H1 (cell line): ENCODE results near the gene SLC35F6. TPM values are rescaled to one million over a fixed set of nuclear protein-coding genes. Genes with fewer than 3 reads are reported as not detected.

ENCODE experiments used
- CTCF ChIA-PET: fragments of 300-600 bp; sonication (Branson Sonifier 250); formaldehyde crosslinking; loops from one replicate; lab custom pipeline; 2021; ENCODE audit not compliant: partially characterized antibody; lab: Charles Lee
- POLR2A ChIA-PET: fragments of 300-600 bp; sonication (Branson Sonifier 250); formaldehyde crosslinking; loops from one replicate; lab custom pipeline; 2021; ENCODE audit warnings: inconsistent platforms; ENCODE audit not compliant: partially characterized antibody; lab: Charles Lee
- DNase-seq, 2 experiments: peaks; one replicate each; pipeline versions ENCODE4 v3.0.0 to v3.0.0-alpha.2; 2010 to 2022; ENCODE audit warnings: low spot score in 2 of 2, low read depth in 1 of 2, mixed read lengths in 1 of 2
- FAIRE-seq: peaks from 2 replicates; lab custom pipeline; 2011; peaks lifted over from hg19 to GRCh38; lab: Jason Lieb, UNC
- H2AFZ ChIP-seq: 2 replicates; pipeline ENCODE4 v1.8.1; 2012; ENCODE audit warnings: low read length, inconsistent platforms
- H2AK5ac ChIP-seq: 2 replicates; pipeline ENCODE4 v1.6.1; 2013; ENCODE audit warnings: low read depth, low read length
- H2BK120ac ChIP-seq: replicated peaks from 2 replicates; pipeline ENCODE3; 2013; ENCODE audit warnings: low read depth, low read length, inconsistent platforms
- H2BK12ac ChIP-seq: 2 replicates; pipeline ENCODE4 v1.6.1; 2013; ENCODE audit warnings: low read depth, low read length
- H2BK15ac ChIP-seq: 2 replicates; pipeline ENCODE4 v1.6.1; 2013; ENCODE audit warnings: low read length
- H2BK20ac ChIP-seq: 2 replicates; pipeline ENCODE4 v1.6.1; 2013; ENCODE audit warnings: low read length
- H2BK5ac ChIP-seq: 2 replicates; pipeline ENCODE4 v1.6.1; 2013; ENCODE audit warnings: low read depth, low read length
- H3K14ac ChIP-seq: 2 replicates; pipeline ENCODE4 v1.6.1; 2013; ENCODE audit warnings: inconsistent platforms; ENCODE audit not compliant: insufficient read length
- H3K18ac ChIP-seq: 2 replicates; pipeline ENCODE4 v1.6.1; 2013; ENCODE audit warnings: low read length; ENCODE audit errors: extremely low read depth
- H3K23ac ChIP-seq: 2 replicates; pipeline ENCODE4 v1.6.1; 2013; ENCODE audit warnings: inconsistent platforms; ENCODE audit not compliant: insufficient read length
- H3K23me2 ChIP-seq: 2 replicates; pipeline ENCODE4 v1.6.1; 2013; ENCODE audit warnings: low read depth, low read length
- H3K27ac ChIP-seq: 2 replicates; pipeline ENCODE4 v1.6.1; 2011; ENCODE audit warnings: low read depth, low read length, inconsistent platforms
- H3K27me3 ChIP-seq, 4 experiments: replicated peaks in 1 of 4; 1 replicate in 1 of 4; 2 replicates in 3 of 4; pipeline versions ENCODE4 v1.6.1 to v1.8.1; 2011 to 2013; ENCODE audit warnings: low read length in 3 of 4, mild to moderate bottlenecking in 3 of 4, inconsistent platforms in 2 of 4, mixed read lengths in 2 of 4, moderate library complexity in 1 of 4; ENCODE audit not compliant: control insufficient read depth in 3 of 4, insufficient read depth in 3 of 4; ENCODE audit errors: extremely low read depth in 1 of 4
- H3K36me3 ChIP-seq, 4 experiments: 2 replicates each; pipeline versions ENCODE4 v1.6.1 to v1.8.1; 2011 to 2013; ENCODE audit warnings: mild to moderate bottlenecking in 4 of 4, low read length in 3 of 4, moderate library complexity in 2 of 4, control low read depth in 1 of 4, inconsistent platforms in 1 of 4; ENCODE audit not compliant: insufficient read depth in 4 of 4, control insufficient read depth in 2 of 4
- H3K4ac ChIP-seq: replicated peaks from 2 replicates; pipeline ENCODE3; 2013; ENCODE audit warnings: low read length, low read depth, mixed read lengths, inconsistent platforms; ENCODE audit not compliant: insufficient read length
- H3K4me1 ChIP-seq, 4 experiments: replicated peaks in 1 of 4; 1 replicate in 1 of 4; 2 replicates in 3 of 4; pipeline versions ENCODE4 v1.6.1 to v1.8.1; 2011 to 2013; ENCODE audit warnings: low read length in 3 of 4, inconsistent platforms in 2 of 4, mixed read lengths in 1 of 4; ENCODE audit not compliant: insufficient read depth in 4 of 4, control insufficient read depth in 3 of 4
- H3K4me2 ChIP-seq, 2 experiments: 2 replicates each; pipeline versions ENCODE4 v1.6.1 to v1.8.1; 2011 to 2013; ENCODE audit warnings: low read depth in 2 of 2, low read length in 2 of 2, control low read depth in 1 of 2, inconsistent platforms in 1 of 2, mild to moderate bottlenecking in 1 of 2; ENCODE audit not compliant: insufficient read depth in 1 of 2
- H3K4me3 ChIP-seq, 4 experiments: fragments of 200-600, 300-600 bp in 1 of 4; sonication (generic), shearing (Covaris generic), sonication (Bioruptor Twin) in 1 of 4; 2 replicates each; pipeline versions ENCODE4 v1.5.1 to v1.8.1; 2011 to 2016; ENCODE audit warnings: low read length in 4 of 4, low read depth in 3 of 4, control low read depth in 2 of 4, inconsistent platforms in 2 of 4, mild to moderate bottlenecking in 2 of 4, mixed read lengths in 1 of 4, moderate library complexity in 1 of 4; ENCODE audit not compliant: insufficient read depth in 2 of 4; ENCODE audit errors: extremely low read depth in 1 of 4
- H3K56ac ChIP-seq: replicated peaks from 2 replicates; pipeline ENCODE3; 2013; ENCODE audit warnings: low read depth, mild to moderate bottlenecking, mixed read lengths, low read length, inconsistent platforms; ENCODE audit not compliant: insufficient read length
- H3K79me1 ChIP-seq: 2 replicates; pipeline ENCODE4 v1.6.1; 2013; ENCODE audit warnings: low read depth, low read length, control low read depth
- H3K79me2 ChIP-seq, 2 experiments: 2 replicates each; pipeline versions ENCODE4 v1.6.1 to v1.8.1; 2012 to 2013; ENCODE audit warnings: low read length in 2 of 2, mild to moderate bottlenecking in 2 of 2, inconsistent platforms in 1 of 2; ENCODE audit not compliant: insufficient read depth in 2 of 2, control insufficient read depth in 1 of 2
- H3K9ac ChIP-seq, 4 experiments: replicated peaks in 1 of 4; 1 replicate in 1 of 4; 2 replicates in 3 of 4; pipeline versions ENCODE4 v1.6.1 to v1.8.1; 2011 to 2013; ENCODE audit warnings: low read depth in 3 of 4, low read length in 3 of 4, control low read depth in 2 of 4, mild to moderate bottlenecking in 2 of 4, moderate library complexity in 2 of 4, inconsistent platforms in 1 of 4; ENCODE audit errors: extremely low read depth in 1 of 4
- H3K9me3 ChIP-seq, 2 experiments: 2 replicates each; pipeline versions ENCODE4 v1.6.1 to v1.8.1; 2012 to 2013; ENCODE audit warnings: mild to moderate bottlenecking in 2 of 2, moderate library complexity in 2 of 2, control low read depth in 1 of 2, inconsistent platforms in 1 of 2, low read depth in 1 of 2, low read length in 1 of 2, mixed read lengths in 1 of 2; ENCODE audit not compliant: insufficient read depth in 2 of 2
- H4K20me1 ChIP-seq, 2 experiments: replicated peaks in 1 of 2; 2 replicates each; pipeline versions ENCODE3 to v1.8.1; 2011 to 2013; ENCODE audit warnings: inconsistent platforms in 2 of 2, low read length in 2 of 2, mild to moderate bottlenecking in 1 of 2; ENCODE audit not compliant: insufficient read depth in 2 of 2, control insufficient read depth in 1 of 2
- H4K5ac ChIP-seq: 2 replicates; pipeline ENCODE4 v1.6.1; 2013; ENCODE audit warnings: low read length, low read depth, mixed read lengths, inconsistent platforms; ENCODE audit not compliant: insufficient read length
- H4K8ac ChIP-seq: 2 replicates; pipeline ENCODE4 v1.8.0; 2013; ENCODE audit warnings: mild to moderate bottlenecking, moderate library complexity, low read length, inconsistent platforms; ENCODE audit not compliant: insufficient read depth; ENCODE audit errors: extremely low read depth
- H4K91ac ChIP-seq: replicated peaks from 2 replicates; pipeline ENCODE3; 2013; ENCODE audit warnings: low read length, mixed read lengths, inconsistent platforms; ENCODE audit not compliant: insufficient read length
- WGBS, 2 experiments: shearing (Covaris generic) in 1 of 2; methylation state at CpG; one replicate each; pipeline versions ENCODE4 v1.1.6 to v1.1.7; 2013 to 2015; ENCODE audit warnings: low lambda C conversion rate in 2 of 2, mixed read lengths in 2 of 2, inconsistent platforms in 1 of 2, low coverage in 1 of 2, missing lambda C conversion rate in 1 of 2; ENCODE audit not compliant: insufficient replicate concordance in 2 of 2, insufficient coverage in 1 of 2, insufficient read length in 1 of 2; ENCODE audit errors: extremely low coverage in 1 of 2, missing lambda C conversion rate in 1 of 2; 5-methylcytosine and 5-hydroxymethylcytosine counted together
- polyA plus RNA-seq, 7 experiments: library from polyadenylated mRNA; depleted of rRNA in 3 of 7; stranded (reverse) in 5 of 7; unstranded in 2 of 7; fragments of >200 nt in 5 of 7; fragments of 200-250 nt in 2 of 7; gene quantifications; 1 replicate in 5 of 7; 2 replicates in 1 of 7; 4 replicates in 1 of 7; pipeline versions ENCODE4 v1.2.1 to v1.2.3, GENCODE V29; 2011 to 2013; ENCODE audit warnings: missing spikeins in 2 of 7, mixed read lengths in 2 of 7
- total RNA-seq: library from RNA; stranded (reverse); fragmentation: NEBNext Ultra II Directional; extraction: Animal tissue kit (Norgen Biotek cat#: 25700); gene quantifications from 2 replicates; pipeline ENCODE4 v1.2.1, GENCODE V29; 2021

SLC35F6 gene
- total and polyA plus RNA-seq, 2 of the 8 experiments (the other 6 are each of a cell fraction or from before 2014, with no cell fraction given) = 11.2 to 13.5 TPM

- Histone ChIP-seq H4K5ac (no peak overlapping the region), H4K8ac (no peak overlapping the region), H4K20me1 (no peaks in the 10 kb centered on the region), H3K56ac (no peak overlapping the region), H3K18ac (no peak overlapping the region), H4K91ac (no peak overlapping the region), H3K4me3 (no peak overlapping the region), H2AFZ (no peak overlapping the region), H2BK120ac (no peak overlapping the region), H2AK5ac (no peak overlapping the region), H2BK20ac (no peak overlapping the region), H3K4ac (no peak overlapping the region), H3K23me2 (no peaks in the 10 kb centered on the region), H3K23ac (no peak overlapping the region), H3K4me1 (no peaks in the 10 kb centered on the region; a peak in 2 of 7 replicates), H3K27me3 (no peaks in the 10 kb centered on the region; a peak in 1 of 7 replicates), H3K9ac (no peak overlapping the region), H2BK15ac (no peak overlapping the region), H2BK5ac (no peak overlapping the region), H3K79me1 (no peaks in the 10 kb centered on the region), H3K14ac (no peak overlapping the region), H2BK12ac (no peak overlapping the region), H3K27ac (no peak overlapping the region), H3K9me3 (no peaks in the 10 kb centered on the region; a peak in 1 of 4 replicates), H3K4me2 (no peak overlapping the region), H3K79me2 (no peaks in the 10 kb centered on the region), H3K36me3 (no peaks in the 10 kb centered on the region)
- WGBS, 2 experiments = 89% methylated on average over 3 of the region's 3 CpGs; no CpG with 5 or more reads in 1 of the 2 experiments
- DNase-seq (no peak), FAIRE-seq (no peak)
- ChIA-PET POLR2A (no interaction called here), CTCF (interaction anchor here (0.9 kb wide), 1 partner anchor 37 kb away, joined by 4 read pairs; no protein-coding TSS in a partner anchor)
Measured at GRCh38 chr2:26809211-26809610, 45.1 kb downstream of the SLC35F6 start.
